ENCODE measurements around the gene ABCB4. TPM values are rescaled to one million over a fixed set of nuclear protein-coding genes. Genes with fewer than 3 reads are reported as not detected.

Gene ABCB4
- polyA plus RNA-seq, 1 donor = 4.1 TPM

DNA sequence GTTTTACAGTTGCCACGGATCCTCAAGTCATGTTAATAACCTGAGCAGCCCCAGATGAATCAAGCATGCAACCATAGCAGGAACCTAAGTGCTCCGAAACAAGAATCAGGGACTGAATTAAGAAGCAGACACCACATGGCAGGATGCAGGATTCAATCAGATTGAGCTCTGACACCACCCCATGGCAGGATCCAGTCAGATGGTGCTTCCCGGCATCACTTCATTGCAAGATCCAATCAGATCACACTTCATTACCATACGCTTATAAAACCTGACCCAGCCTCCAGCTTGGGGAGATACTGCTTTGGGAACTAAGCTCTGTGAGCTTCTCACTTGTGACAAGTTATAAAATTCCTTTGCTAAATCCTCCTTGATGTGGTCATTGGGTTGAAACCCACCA is 55.3 kb downstream of the ABCB4 start:
- DNase-seq = no peak

DNA sequence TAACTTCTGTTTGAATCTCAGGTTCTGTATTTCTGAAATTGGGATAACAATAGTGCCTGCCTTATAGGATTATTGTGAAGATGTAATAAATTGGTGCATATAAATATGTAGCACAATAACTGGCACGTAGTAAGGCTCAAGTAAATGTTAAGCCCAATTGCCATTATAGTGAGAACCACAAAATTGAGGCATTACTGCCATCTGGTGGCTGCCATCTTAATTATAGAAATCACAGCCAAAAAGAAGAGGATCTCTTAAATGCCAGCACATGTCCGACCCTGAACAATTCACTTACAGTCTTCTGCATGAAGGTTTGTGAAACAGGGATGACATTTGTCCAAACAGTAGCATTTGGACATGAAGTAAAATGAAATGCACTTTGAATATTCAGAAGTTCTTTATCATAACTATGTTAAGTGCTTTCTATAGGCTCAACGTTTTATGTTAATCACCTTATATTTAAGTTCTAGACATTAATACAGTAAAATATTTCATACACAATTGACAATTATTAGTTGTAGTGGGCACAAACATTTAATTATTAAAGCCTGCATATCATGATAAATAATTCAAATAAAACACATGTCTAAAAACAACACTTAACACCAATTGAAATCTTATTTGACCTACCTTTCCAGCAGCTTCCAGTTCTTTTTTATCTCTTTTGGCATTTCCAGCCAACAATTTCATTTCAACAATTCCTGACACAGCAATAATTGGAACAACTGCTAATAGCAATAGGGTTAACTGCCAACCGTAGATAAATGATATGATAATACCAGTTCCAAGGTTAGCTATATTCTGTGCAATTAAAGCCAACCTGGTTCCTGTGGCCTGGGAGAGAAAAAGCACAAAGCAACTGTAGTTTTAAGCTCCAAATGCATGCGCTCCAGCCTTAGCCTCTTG is 58.5 kb downstream of the ABCB4 start:
- DNase-seq = peak; percentile 61

DNA sequence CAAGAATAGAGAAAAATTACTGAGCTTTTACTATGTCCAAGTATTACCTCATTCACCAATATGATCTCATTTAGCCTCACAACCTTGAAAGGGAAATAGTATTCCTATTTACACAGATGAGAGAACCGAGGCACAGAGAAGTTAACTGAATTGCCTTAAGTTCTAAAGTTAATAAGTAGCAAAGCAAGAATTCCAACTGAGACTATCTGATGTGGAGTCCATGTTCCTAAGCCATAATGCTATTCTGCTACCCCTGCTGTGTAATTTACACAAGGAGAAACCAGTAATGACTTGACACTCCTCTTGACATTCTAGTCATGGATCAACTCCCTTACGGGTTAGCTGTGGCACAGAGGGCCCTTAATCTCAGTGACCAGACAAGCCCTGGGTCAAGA is 60.7 kb downstream of the ABCB4 start:
- no peak for DNase-seq

DNA sequence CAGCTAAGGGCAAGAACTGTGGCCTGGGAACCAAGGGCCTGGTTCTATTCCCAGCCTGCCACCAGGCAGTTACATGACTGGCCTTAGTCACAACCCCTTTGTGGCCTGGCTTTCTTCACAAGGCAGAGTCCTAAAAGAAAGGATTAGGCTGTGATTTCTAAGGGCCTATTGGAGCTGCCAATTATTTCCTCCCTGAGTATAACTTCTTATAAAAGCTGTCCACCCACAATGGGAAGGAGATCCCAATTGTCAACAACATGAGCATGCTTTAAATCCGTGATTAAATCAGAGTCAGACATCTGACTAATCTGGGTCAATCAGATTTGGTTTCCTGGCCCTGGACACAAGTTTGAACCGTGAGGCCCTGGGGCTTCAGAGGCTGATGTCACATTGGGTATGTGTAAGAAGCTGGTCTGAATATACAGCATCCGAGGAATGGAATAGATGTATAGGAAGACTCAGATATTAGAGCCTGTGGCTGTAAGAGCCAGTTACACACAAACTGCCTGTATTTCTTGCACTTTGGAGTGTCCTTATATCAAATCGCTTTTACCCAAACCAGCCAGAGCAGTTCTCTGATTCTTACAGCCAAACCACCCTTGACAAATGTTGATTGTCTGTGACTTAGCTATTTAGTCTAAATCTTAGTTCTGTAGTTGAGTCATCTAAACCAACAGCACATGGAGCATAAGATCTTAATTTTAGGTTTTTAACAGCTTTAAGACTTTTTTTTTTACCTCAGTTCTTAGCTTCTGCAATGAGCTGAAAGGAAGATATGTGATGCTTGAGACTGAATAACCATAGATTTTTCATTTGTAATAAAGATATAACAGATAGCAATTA is 61.3 kb downstream of the ABCB4 start:
- no peak for DNase-seq

DNA sequence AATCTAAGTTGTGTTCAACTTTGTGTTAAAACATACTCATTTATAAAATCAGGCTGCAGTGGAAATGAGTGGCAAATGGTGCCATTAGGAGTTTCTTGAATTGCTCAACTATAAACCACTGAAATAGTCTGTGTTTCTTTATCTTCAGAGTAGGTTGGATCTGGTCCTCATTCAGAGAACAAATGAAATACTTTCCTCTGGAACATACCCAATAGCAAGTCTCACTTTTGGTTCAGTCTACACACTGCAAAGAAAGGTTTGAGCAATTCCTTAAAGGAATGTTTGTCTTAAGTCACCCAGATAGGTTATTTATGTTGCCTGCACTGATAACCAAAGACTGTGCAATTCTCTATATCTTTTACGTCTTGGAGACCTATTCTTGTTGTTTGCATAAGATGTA is 62.5 kb downstream of the ABCB4 start:
- DNase-seq = no peak

DNA sequence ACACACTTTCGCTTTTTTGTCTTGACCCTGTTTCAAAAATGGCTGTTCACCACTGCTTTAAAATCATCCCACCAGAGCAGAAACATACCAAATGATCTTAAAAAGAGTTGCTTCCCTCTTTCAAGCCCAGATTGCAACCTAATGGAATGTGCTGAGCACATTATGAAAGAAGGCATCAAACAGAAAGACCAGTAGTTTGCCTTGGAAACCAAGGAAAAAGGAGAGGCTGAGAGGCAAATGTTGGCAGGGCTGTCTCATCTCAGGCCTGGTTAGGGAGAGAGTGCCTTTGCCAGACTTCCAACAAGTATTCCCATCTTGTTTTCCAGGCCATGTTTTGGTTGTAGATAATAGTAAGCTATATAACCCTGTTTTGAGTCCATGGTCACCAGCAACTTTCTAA is 64.3 kb downstream of the ABCB4 start:
- no peak for DNase-seq

DNA sequence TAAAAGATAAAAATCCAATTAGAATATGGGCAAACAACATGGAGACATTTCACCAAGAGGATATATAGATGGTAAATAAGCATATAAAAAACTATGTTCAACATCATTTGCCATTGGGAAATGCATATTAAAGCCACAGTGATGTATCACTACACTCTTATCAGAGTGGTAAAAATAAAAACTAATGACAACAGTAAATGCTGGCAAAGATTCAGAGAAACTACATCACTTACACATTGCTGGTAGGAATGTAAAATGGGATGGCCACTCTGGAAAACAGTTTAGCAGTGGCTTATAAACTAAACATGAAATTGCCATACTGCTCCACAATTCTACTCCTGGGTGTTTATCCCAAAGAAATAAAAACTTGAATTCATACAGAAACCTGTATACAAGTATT is 70.8 kb downstream of the ABCB4 start:
- DNase-seq = no peak

DNA sequence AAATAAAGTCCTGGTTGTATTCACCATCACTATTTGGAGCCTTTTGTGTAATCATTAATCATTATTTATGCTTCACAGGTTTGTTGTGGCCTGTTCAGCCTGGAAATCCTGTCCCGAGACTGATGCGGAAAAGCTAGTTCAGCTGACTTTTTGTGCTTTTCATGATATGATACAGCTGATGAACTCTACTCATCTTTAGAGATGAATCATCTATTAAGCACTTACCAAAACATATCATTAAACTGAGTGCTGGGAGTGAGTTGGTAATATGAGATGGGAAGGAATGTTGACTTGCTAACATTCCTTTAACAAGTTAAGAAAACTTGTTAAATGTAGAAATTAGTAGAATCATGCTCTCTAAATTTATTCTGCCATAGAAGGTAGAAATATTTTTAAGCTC is 77.0 kb downstream of the ABCB4 start:
- DNase-seq = peak; percentile 20

DNA sequence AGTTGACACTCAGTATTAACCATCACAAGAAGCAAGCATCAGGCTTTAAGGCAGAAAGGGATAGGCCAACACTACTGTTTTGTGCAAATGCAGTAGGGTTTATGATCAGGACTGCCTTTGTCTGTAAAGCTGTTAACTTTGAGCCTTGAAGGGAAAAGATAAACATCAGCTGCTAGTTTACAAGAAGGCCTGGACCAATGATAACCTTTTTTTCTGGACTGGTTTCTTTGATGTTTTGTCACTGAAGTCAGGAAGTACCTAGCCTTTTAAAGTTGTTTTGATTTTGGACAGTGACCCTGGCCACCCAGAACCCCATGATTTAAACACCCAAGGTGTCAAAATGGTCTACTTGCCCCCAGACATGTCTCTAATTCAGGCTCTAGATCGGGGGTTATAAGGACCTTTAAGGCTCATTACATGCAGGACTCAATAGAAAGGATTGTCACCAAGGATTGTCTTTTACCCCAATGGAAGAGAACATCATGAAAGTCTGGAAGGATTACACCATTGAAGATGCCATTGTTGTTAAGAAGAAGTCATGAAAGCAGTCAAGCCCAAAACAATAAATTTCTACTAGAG is 79.9 kb downstream of the ABCB4 start:
- DNase-seq = no peak

DNA sequence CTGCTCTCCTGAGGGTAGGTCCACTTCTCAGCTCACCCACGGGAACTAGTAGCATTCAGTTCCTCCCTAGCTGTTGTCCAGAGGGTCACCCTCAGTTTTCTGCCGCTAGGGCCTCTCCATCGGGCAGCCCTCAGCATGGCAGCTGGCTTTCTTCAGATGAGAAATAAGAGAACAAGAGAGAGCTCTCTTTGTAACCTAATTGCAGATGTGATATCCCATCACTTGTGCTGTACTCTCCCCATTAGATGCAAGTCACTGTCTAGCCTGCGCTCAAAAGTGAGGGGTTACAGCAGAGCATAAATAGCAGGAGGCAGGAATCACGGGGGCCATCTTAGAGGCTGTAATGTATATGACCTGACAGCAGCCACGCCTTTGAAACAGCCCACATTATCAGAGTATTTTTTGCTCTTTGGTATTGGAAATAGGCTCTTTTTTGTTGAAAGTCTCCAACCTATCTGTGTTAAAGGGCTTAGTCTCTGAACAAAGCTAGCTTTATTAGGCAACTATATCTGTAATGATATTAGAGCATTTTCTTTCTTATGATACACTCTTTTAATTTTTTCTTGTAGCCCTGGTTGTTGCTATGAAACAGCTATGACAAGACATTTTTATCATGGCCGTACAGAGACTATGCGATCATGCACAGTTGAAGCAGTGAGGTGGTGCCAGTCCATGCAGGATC is 84.3 kb downstream of the ABCB4 start:
- no peak for DNase-seq

DNA sequence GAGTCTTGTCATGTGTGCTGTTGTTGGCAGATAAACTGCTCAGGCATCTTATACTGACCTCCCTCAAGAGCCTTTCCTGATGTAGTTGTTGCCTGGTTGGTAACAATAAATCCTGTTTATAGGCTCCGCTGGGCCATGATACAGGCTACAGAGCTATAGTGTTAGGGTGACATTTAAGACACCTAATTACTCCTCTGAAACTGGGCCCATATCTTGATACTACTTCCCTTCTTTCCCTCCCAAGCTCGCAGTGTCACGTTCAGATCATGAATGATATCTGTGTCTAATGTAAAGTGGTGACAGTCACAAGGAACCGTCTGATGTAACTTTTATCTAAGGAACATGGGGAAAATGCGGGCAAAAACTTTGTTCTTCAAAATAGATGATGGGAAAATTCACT is 94.6 kb downstream of the ABCB4 start:
- DNase-seq = peak; percentile 22

DNA sequence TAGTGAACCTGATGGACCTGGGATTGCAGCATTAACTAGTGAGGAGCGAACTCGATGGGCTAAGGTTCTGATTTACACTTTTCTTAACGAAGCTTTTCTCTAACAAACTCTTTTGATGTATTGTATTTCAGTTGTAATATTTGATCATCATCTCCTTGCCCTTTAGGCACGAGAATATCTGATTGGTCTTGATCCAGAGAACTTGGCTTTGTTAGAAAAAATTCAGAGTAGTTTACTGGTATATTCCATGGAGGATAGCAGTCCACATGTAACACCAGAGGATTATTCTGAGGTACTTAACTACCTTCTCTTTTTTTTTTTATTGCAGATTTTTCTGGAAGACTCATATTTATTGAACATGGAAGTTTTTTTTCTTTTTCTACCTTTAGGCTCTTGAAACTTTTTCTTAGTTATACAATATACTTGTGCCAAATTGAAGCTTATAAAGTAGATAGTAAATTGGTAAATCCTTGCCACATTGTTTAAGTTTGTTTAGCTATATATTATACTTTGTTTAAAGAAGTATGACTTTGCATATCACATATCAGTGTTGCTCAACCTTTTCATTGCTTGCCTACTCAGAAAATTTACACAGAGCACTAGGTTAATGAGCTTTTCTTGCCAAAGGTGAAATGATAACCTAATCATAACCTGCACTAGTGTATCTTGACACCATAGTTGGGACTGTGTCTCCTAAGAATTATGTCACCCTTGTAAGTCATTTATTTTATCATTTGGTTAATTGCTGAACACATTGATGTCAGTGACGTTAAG is 99.6 kb downstream of the ABCB4 start:
- DNase-seq = no peak

DNA sequence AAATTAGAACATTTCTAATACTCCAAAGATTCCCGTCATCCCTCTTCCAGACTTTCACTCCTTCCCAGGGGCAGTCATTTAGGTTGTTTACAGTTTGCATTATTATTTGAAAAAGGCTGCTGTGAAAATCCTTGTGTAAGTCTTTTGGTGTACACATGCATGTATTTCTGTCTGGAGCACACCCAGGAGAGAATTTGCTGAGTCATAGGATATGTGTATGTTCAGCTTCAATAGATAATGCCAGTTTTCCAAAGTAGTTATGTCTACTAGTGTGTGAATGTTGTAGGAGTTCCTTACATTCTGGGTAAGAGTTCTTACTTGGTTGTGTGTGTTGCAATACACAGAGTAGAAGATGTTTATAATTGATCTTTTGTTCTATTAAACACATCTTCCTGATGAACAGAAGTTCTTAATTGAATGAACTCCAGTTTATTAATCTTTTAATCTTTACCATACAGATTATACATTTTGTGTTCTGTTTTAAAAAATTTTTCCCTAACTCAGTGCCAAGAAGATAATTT is 104.8 kb downstream of the ABCB4 start:
- no peak for DNase-seq

DNA sequence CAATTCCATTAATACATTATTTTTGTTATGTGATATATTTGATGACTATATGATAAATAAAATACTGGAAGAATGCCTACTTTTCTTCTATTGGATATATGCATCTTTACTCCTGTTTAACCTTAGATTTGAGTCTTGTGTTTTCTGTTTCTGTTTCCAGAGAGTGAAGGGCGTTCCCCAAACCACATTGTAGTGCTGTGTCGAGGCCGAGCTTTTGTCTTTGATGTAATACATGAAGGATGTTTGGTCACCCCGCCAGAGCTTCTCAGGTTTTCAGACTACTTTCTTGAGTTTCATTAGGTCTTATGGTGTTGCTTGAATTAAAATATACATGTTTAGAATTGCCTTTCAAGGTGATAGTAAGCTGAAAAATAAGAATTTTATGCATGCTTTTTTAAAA is 106.3 kb downstream of the ABCB4 start:
- DNase-seq = no peak

DNA sequence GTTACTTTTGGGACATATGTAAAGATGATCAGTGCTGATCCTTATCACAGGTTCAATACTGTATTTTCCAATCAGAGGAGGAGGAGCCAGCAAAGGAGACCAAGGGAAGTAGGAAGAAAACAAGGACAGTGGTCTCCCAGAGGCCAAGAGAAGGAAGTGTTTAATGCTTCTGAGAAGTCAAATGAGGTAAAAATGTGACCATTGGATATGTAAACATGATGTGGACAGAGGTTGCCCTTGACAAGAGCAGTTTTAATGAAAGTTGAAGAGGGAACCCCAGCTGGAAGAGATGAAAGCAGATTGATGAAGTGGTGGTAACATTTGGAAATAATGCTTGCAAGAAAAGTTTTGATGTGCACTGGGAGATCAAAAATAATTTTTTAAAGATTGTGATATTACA is 111.2 kb downstream of the ABCB4 start:
- DNase-seq = no peak

DNA sequence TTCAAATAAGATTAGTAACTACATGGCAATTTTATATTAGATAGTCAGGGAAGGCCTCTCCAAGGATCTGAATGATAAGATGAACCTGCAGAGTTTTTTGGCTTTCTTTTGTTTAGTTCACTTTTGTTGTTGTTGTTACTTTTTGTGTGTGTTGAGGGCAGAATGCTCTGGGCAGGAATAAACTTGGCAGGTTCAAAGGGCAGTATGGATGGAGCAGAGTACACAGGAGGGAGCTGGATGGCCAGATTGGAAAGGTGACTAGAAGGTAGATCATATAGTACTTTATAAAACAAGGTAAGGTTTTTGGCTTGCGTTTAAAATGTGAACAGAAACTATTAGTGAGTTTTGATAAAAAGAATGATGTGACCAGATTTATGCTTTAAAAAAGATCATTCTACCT is 112.1 kb downstream of the ABCB4 start:
- DNase-seq = no peak

DNA sequence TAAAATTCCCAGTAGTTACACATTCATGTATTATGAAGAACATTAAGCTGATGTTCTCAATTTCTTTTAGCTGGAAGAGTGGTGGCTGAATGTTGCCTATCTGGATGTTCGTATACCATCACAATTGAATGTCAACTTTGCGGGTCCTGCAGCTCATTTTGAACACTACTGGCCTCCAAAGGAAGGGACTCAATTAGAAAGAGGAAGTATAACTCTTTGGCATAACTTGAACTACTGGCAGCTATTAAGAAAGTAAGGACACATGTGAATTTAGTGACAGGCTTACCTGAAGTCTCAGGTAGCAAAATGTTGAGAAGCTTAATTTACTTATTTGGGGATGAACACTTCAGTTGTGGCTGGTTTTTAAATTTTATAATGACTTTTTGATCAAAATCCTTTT is 114.2 kb downstream of the ABCB4 start:
- DNase-seq = no peak

DNA sequence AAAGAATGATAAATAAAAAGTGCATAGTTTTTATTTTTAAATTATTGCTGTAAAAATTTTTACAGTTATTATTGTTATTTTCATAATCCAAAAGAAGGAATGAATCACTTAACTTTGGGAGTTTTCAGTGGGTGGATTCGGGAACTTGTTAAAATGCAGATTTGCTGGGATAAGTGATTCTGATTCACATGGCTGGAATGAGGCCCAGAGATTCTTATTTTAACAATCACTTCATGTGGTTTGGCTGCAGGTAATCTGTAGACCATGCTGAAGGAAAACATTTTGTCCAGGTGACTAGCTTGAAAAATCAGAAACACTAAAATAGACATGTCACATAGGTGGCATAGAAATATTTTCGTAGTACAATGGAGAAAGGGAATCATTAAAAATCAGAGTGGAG is 116.1 kb downstream of the ABCB4 start:
- no peak for DNase-seq

DNA sequence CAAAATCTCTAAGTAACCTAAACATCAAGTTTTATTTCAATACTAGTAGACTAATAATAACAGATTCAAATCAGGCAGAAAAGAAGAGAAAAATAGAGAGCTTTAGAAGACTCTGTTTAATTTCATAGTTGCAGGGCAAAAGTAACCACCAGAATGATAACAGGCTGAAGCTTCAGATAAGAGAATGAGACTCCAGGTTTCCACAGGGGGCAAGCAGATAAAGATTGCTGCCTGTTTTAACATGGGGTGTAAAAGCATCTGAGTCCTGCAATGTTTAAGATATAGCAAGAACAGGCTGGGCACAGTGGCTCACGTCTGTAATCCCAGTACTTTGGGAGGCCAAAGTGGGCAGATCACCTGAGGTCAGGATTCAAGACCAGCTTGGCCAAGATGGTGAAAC is 119.0 kb downstream of the ABCB4 start:
- DNase-seq = no peak

DNA sequence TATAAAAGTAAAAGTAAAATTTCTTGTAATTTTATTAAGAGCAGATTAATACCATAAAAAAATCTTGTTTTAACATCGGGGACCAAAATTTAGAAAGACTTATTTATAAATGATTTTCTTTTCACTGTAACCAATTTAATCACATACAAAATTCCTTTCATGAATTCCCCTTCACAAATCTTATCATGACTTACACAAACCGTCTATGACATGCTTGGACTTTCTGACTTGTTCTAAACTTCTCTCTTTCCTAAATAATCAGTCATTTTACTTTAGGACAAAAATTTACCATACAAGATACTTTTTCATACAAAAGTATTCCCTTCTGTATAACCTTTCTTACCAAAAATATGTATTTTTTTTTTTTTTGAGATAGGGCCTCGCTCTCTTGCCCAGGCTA is 120.7 kb downstream of the ABCB4 start:
- DNase-seq = no peak
